ENCODE measurements around the gene FAM53B.
"Not testable (repeated sequence)": the region's sequence is repeated elsewhere in the genome, so short reads cannot be mapped to it uniquely, and the experiment has no call there.

Gene FAM53B

GRCh38 chr10:124624466-124624865, 119.7 kb downstream of the FAM53B start:
- no peak for DNase-seq

DNA sequence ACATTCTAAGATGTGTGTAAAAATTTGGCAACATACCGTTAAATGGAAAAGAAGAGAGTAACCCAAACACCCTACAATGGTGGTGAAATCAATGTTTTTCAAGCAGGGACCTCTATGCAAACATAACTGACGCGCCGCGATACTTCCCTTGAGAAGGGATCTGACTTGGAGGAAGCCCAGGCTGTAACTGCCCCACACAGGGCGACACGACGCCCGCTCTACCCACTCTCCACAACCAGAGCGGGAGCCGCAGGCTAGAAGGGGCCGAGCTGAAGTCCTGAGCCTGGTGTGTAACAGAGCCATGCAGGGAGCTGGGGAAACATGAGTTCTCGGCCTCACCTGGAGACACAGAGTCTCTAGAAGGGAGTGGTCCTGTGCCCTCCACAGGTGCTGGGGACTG, 120.2 kb downstream of the FAM53B start:
- DNase-seq = no peak

DNA sequence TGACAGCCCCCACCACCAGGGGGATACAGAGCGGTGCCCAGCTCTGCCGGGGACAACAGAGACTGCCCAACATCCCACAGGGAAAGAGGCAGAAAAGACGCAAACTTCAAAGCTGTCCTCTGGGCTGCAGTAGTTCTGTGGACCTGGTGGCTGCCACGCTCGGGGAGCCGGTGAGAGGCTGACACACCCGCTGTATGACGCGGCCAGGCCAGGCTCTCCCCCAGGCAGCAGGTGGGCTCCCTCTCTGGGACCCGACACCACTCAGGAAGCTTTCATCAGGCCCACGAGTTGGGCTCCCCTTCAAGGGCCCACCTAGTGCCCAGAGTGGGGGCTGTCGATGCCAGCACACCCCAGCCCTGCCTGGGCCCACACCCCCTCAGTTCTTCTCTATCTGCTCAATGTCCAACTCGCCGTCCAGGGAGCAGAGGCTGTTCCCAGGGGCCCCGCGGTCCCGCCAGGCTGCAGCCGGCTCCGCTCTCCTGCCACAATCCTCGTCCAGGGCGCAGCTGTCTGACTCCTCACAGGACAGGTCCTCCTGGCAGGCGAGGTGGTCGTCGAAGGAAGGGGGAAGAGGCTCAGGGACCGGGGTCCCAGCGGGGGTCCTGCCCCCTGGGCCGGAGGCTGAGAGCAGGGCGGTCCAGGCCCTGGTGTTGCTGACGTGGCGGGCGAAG, 121.2 kb downstream of the FAM53B start:
- DNase-seq = no peak

- no peak for DNase-seq
These were observed 122.0 kb downstream of the FAM53B start for GRCh38 chr10:124622158-124622557.

GRCh38 chr10:124621637-124622036, 122.5 kb downstream of the FAM53B start:
- DNase-seq = no peak

GRCh38 chr10:124619802-124620490, 124.2 kb downstream of the FAM53B start:
- DNase-seq = no peak

GRCh38 chr10:124619195-124619594, 125.0 kb downstream of the FAM53B start:
- DNase-seq = no peak

DNA sequence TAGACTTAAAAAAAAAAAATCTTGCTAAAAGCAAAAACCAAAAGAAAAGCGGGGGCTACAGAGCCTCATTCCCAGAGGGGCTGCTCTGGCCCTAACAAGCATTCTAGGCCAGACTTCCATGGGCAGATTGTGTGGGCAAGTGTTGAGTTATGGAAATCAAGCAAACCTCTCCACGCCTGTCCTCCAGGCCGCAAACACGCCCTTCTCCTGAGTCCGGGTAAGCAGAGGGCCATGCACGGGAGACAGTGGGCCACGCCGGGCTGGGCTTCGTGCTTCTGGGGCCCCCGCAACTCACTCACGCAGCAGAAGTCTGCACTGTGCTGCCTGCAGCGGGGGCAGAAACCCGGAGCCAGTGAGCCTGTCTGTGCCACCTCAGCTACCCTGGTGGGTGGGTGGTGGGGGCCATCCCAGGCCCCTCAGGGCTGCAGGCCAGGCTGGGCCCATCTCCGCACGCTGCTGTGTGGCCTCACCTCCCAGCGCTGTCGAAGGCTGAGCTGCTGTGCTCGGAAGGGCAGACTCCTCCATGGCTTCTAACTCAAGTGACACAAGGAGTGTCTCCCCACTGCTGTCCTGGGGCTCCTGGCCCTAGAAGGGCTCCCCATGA, 125.6 kb downstream of the FAM53B start:
- no peak for DNase-seq

- no peak for DNase-seq
These were observed 127.4 kb downstream of the FAM53B start for GRCh38 chr10:124616836-124617130.

DNA sequence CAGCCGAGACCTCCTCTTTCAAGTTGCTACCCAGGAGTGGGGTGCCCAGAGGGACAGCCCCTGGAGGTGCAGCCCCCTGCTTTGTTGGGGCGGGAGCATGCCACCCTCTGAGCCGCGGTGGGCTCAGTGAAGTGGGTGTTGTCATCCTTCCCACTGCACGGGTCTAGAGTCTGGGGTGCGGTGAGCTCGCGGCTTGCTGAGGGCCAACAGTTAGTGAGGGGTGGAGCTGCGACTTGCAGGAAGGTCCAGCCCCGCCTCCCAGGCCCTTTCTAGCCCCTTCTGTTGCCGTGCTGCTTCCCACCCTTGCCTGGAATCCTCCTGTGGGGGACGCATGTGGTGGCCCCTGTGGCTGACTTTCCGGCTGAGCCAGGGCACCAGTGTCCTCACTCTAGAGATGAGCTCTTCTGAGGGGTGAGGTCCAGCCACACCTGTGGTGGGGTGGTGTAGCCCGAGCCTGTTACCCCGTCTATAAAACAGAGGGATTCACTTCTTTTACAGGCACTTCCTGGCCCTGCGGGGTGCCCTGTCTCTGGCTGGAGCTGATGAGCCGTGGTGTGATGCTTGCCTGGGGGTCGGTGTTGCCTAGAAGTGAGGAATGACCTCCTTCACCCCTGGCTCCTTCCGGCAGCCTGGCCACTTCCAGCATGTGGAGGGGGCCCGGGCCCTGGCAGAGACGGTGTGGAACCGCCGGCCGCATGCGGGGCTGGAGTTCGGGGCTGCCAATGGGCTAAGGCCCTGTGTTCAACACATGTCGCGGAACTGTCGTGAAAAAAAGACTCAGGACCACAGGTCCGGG, 127.9 kb downstream of the FAM53B start:
- no peak for DNase-seq

DNA sequence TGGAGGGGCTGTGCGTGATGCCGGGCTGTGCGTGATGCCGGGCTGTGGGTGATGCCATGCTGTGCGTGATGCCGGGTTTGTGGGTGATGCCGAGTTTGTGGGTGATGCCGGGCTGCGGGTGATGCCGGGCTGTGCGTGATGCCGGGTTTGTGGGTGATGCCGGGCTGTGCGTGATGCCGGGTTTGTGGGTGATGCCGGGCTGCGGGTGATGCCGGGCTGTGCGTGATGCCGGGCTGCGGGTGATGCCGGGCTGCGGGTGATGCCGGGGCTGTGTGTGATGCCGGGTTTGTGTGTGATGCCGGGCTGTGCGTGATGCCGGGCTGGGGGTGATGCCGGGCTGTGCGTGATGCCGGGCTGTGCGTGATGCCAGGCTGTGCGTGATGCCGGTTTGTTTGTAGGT, 128.9 kb downstream of the FAM53B start:
- DNase-seq = no peak

GRCh38 chr10:124614003-124614659, 130.0 kb downstream of the FAM53B start:
- no peak for DNase-seq

DNA sequence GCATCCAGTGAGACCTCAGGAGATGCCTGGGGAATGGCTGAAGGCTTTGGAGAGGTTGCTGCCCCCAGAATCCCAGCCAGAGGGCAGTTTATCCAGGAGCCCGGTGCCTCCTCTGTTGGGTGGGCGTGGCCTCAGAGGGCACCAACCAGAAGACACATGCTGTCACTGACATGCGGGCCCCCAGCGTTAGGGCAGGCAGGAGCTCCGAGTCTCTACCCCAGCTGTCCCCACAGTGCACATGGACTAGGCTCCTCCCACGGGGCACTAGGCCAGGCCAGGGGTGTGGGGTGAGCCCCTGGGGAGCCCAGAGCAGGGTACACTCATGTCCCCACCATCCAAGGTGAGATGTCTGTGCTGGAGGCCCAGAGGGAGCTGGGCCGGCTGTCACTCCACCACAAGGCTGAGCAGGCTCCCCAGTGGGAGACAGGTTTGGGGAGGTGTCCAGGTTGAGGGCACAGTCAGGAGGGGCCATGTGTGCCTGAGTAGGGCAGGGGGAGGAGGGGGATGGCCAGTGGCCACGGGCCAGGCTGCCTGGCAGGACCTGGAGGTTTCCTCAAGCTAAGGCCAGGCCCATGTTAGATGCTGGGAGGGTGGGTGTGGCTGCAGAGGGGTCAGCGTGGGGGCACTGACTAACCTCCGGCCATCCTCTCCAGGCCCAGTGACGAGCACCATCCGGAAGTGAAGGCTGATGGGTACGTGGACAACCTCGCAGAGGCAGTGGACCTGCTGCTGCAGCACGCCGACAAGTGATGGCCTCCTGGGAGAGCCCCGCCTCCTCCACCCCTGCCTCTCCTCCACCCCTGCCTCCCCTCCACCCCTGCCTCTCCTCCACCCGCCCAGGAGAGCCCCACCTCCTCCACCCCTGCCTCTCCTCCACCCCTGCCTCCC, 131.3 kb downstream of the FAM53B start:
- DNase-seq = peak; percentile 10

DNA sequence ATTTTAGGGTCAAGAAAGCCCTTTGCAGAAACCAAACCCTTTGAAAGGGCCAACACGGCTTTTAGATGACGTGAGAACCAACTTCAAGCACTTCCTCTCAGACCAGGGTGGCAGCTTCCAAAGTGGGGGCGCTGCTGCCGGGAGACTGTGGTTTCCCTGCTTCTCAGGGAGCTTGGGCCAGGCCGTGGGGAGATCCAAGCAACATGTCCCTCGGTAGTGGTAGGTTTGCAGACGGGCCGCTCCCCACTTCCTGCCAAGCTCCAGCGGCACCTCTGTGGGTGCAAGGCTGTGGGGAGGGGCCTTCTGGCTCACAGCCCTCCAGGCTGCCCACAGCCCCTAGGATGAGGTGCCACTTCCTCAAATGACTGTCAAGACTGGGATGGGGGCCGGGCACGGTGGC, 132.4 kb downstream of the FAM53B start:
- peak; percentile 98 for DNase-seq

DNA sequence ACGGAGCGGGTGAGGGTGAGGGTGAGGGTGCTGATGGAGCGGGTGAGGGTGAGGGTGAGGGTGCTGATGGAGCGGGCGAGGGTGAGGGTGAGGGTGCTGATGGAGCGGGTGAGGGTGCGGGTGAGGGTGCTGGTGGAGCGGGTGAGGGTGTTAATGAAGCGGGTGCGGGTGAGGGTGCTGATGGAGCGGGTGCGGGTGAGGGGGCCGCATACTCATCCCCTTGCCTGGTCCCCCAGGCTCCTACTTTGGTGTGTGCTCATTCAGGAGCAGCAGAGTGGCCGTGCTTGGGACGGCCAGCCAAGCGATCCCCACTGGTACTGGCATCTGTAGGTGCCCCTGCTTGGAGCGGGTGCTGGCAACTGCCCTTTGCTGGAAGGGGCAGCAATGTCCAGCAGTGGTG, 133.3 kb downstream of the FAM53B start:
- DNase-seq = not testable (repeated sequence)

DNA sequence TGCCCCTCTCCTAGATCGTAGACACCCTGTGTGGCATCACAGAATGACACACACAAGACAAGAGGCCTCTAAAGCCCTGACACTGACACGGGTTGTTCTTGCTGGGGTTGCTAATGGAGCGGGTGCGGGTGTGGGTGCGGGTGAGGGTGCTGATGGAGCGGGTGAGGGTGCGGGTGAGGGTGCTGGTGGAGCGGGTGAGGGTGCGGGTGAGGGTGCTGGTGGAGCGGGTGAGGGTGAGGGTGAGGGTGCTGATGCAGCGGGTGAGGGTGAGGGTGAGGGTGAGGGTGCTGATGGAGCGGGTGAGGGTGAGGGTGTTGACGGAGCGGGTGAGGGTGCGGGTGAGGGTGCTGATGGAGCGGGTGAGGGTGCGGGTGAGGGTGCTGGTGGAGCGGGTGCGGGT, 134.0 kb downstream of the FAM53B start:
- not testable (repeated sequence) for DNase-seq

DNA sequence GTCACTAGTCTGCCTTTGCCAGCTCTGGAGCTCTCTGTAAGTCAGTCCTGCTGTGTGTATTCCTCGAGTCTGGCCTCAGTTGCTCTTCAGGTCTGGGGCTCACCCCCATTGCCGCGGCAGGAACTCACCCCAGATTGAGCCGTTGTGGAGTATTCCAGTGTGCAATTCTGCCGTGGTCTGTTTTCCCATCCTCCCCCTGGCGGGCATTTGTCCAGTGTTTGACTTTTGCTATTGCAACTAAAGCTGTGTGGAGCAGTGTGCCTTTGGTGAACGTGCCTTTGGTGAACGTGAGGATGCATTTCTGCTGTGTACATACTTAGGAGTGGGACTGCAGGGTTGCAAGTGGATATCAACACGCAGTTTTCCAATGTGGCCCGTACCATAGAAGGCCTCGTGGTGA, 134.5 kb downstream of the FAM53B start:
- no peak for DNase-seq

- DNase-seq = no peak
These were observed 136.0 kb downstream of the FAM53B start for GRCh38 chr10:124608093-124608721.

DNA sequence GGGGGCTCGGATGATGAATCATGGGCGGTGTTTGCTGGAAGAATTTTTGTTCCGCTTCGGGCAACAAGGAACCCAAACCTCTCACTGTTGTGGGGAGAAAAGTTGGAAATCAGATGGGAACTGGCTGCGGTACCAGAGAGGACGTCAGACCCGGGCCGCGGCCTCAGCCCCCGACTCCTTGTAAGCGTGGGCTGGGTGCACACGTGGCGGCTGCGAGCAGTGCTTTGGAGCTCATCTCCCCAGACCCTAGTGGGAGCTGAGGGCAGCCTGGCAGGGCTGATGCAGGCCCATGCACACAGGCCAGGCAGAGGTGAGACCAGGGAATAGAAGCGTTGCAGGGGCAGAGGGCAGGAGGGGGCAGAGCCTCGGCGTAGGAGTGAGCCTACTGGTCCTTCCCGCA, 136.5 kb downstream of the FAM53B start:
- no peak for DNase-seq

DNA sequence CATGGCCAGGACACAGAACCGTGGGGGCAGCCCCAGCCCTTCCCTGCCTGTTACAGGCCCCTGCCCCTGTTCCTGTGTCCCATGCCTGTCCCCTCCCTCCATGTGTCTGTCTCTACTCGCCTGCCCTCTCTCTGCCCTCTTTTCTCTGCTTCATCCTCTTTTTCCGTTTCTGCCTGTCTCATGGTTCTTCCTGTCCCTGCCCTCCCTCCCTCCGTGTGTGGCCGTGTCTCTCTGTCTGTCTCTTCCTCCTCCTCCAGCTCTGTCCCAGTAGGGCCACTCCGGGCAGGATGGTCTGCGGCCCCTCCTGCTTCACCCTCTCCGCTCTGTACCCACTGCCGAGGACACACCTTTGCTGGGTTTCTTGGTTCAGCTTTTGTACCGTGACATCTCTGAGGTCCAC, 137.4 kb downstream of the FAM53B start:
- DNase-seq = peak; percentile 52

Measured in MV-4-11 (cell line).